Adrenal gland (tissue), 12 donors: Measurements from ENCODE around the gene HOMEZ. TPM values are rescaled to one million over a fixed set of nuclear protein-coding genes. Genes with fewer than 3 reads are reported as not detected.

ENCODE experiments used
- DNase-seq, 7 donors: peaks; one replicate each; pipeline ENCODE4 v3.0.0-alpha.2; 2019 to 2020
- H3K27ac ChIP-seq, 5 donors: fragments of 200-600 bp; sonication (generic) in 4 of 5; 1 replicate in 3 of 5; 2 replicates in 2 of 5; pipeline versions ENCODE4 v1.5.1 to v1.8.0; 2016 to 2020; ENCODE audit warnings: mild to moderate bottlenecking in 1 of 5
- H3K27me3 ChIP-seq: fragments of 200-600 bp; 2 replicates; pipeline ENCODE4 v1.8.0; 2021
- H3K36me3 ChIP-seq, 2 donors: fragments of 200-600 bp; replicated peaks in 1 of 2; 1 replicate in 1 of 2; 2 replicates in 1 of 2; pipeline versions ENCODE4 v1.5.1 to v1.8.0; 2018 to 2022
- H3K4me1 ChIP-seq, 2 donors: fragments of 200-600 bp; replicated peaks in 1 of 2; 1 replicate in 1 of 2; 2 replicates in 1 of 2; pipeline versions ENCODE4 v1.5.1 to v1.8.0; 2018 to 2021
- H3K4me3 ChIP-seq, 4 donors: fragments of 200-600 bp; sonication (generic) in 3 of 4; one replicate each; pipeline ENCODE4 v1.5.1; 2016 to 2018
- H3K9me3 ChIP-seq, 3 donors: fragments of 200-600 bp; sonication (generic) in 1 of 3; replicated peaks in 1 of 3; 1 replicate in 2 of 3; 2 replicates in 1 of 3; pipeline versions ENCODE4 v1.5.1 to v1.8.0; 2016 to 2021
- POLR2A ChIP-seq, 2 donors: fragments of 450-650 bp; IDR thresholded peaks; one replicate each; pipeline ENCODE4 v1.6.1; 2017; ENCODE audit warnings: antibody characterized with exemption in 2 of 2, mild to moderate bottlenecking in 2 of 2, moderate library complexity in 1 of 2
- WGBS, 4 donors: extraction: QIAGEN DNeasy Blood & Tissue Kit in 2 of 4; methylation state at CpG; one replicate each; pipeline versions ENCODE4 v1.1.5 to v1.1.7; 2013 to 2017; 5-methylcytosine and 5-hydroxymethylcytosine counted together
- intact Hi-C, 2 donors: fragments of 100-400 bp; cut with DNase I; formaldehyde crosslinking; loops; one replicate each; pipeline versions ENCODE4 v1.14.1 to v1.15.0; 2022 to 2023
- polyA plus RNA-seq, 3 donors: library from polyadenylated mRNA; stranded (reverse); fragments of 200-250 nt in 2 of 3; fragments of 350-450 nt in 1 of 3; fragmentation: Illumina TruSeq in 1 of 3; extraction: RNeasy Lipid Tissue Mini Kit (QIAGEN cat#74804) in 1 of 3; gene quantifications; one replicate each; pipeline ENCODE4 v1.2.3, GENCODE V29; 2013 to 2014
- total RNA-seq, 9 donors: library from RNA; depleted of rRNA in 4 of 9; stranded (reverse); fragments of >200 nt in 4 of 9; fragments of 120-200 nt in 1 of 9; fragmentation: NEBNext Ultra II Directional in 1 of 9; extraction: Animal tissue kit (Norgen Biotek cat#: 25700) in 1 of 9; gene quantifications; one replicate each; pipeline versions ENCODE4 v1.1.0 to v1.2.4, GENCODE V29; 2013 to 2023
- TF ChIP-seq, protein P1 (sequence below), 6 experiments: fragments of 450-650 bp in 4 of 6; fragments of 200-600 bp in 2 of 6; sonication (generic) in 1 of 6; IDR thresholded peaks; 1 replicate in 5 of 6; 2 replicates in 1 of 6; pipeline versions ENCODE4 v1.5.1 to v1.8.0; 2016 to 2021; ENCODE audit warnings: antibody characterized with exemption in 6 of 6, mild to moderate bottlenecking in 2 of 6, moderate library complexity in 1 of 6
- donor health status: healthy with polysubstance abuse.
- donor health status: Bipolar disorder and iron deficiency.
- donor health status: DM: yes; HTN: yes; CAD: no.
- donor health status: DM: no; HTN: no; CAD: no.
- donor health status: DM: no; HTN: no; CAD: no.
- donor health status: DM: yes; HTN: yes; CAD: no.

Gene HOMEZ
- total and polyA plus RNA-seq, 12 donors, result 4.5 to 15.0 (median 9.0) TPM

DNA sequence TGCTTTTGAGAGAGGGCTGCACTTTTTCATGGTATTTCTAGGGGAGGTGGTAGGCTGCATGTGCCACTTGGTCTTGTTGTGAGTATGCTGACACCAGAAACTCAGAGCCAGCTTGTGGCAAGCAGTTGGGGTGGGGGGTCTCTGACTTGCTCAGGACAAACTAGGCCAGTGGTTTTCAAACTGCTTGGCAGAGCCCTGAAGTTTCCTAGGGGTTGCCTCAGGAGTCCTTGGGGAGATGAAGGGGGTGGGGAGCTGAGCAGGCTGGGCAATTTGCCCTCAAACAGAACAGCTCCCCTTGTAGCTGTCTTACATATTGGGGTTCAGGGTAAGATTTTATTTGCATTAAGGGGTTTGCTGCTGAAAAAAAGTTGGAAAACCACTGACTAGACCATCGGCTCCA, 24.6 kb upstream of the HOMEZ start:
- 82 to 91% (median 88%) methylated on average over 1 of the region's 1 CpG for WGBS, 4 donors
- Histone ChIP-seq H3K36me3 (peaks cover 0 to 33% of the 10 kb centered on the region in 2 donors), H3K9me3 (no peaks in the 10 kb centered on the region), H3K27ac (no peak overlapping the region), H3K4me1 (peaks cover 25 to 44% of the 10 kb centered on the region in 2 donors), H3K4me3 (no peak overlapping the region), H3K27me3 (no peaks in the 10 kb centered on the region)
- DNase-seq, result peak in 1 of 7 donors; percentile 40
- intact Hi-C loops, result no loop called here
- TF ChIP-seq, protein P1, sequence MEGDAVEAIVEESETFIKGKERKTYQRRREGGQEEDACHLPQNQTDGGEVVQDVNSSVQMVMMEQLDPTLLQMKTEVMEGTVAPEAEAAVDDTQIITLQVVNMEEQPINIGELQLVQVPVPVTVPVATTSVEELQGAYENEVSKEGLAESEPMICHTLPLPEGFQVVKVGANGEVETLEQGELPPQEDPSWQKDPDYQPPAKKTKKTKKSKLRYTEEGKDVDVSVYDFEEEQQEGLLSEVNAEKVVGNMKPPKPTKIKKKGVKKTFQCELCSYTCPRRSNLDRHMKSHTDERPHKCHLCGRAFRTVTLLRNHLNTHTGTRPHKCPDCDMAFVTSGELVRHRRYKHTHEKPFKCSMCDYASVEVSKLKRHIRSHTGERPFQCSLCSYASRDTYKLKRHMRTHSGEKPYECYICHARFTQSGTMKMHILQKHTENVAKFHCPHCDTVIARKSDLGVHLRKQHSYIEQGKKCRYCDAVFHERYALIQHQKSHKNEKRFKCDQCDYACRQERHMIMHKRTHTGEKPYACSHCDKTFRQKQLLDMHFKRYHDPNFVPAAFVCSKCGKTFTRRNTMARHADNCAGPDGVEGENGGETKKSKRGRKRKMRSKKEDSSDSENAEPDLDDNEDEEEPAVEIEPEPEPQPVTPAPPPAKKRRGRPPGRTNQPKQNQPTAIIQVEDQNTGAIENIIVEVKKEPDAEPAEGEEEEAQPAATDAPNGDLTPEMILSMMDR (IDR thresholded peaks at IDR 0.05), result no peak
- TF ChIP-seq POLR2A (IDR thresholded peaks at IDR 0.05), result no peak

DNA sequence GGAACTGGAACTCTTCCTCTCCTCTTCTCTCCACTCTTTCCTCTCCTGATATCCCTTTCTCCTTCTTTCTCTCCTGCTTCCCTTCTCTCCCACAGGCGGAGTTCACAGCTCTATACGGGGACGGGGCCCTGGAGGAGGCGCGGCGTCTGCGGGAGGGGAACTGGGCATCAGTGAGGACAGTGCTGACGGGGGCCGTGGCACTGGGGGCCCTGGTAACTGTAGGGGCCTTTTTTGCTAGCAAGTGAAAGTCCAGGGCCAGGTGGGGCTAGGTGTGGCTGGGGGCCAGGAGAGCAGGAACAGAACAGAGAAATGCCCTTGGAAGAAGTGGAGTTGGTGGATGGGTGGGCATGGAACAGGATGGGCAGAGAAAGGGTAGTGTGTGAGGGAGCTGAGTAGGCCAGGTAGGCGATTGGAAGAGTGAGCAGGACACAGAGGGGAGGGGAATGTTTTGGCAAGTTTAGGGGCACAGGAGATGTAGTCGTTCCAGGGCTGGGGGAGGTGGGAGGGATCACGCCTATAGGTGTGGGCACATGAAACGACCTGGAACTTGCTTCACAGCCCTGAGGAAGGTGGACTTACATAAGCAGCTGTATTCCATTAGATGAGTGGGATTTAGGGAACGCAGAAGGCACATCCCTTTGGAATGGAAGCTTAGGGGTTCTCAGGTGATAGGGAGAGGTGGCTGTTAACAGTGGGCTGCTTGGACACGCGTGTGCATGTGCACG, 23.0 kb upstream of the HOMEZ start:
- peaks cover 25 to 44% of the 10 kb centered on the region in 2 donors for H3K4me1 ChIP-seq
- intact Hi-C loops, result no loop called here
- 81 to 86% (median 84%) methylated on average over 17 of the region's 17 CpGs for WGBS, 4 donors
- no peak for TF ChIP-seq POLR2A (IDR thresholded peaks at IDR 0.05)
- TF ChIP-seq, protein P1 (IDR thresholded peaks at IDR 0.05), result no peak
- H3K27ac ChIP-seq, result peak overlapping the region in 2 of 5 donors; percentile 31 to 37
- H3K36me3 ChIP-seq, result peaks cover 0 to 33% of the 10 kb centered on the region in 2 donors
- H3K4me3 ChIP-seq, result no peak overlapping the region
- no peaks in the 10 kb centered on the region for H3K9me3 ChIP-seq
- peak in 1 of 7 donors; percentile 49 for DNase-seq
- no peaks in the 10 kb centered on the region for H3K27me3 ChIP-seq

DNA sequence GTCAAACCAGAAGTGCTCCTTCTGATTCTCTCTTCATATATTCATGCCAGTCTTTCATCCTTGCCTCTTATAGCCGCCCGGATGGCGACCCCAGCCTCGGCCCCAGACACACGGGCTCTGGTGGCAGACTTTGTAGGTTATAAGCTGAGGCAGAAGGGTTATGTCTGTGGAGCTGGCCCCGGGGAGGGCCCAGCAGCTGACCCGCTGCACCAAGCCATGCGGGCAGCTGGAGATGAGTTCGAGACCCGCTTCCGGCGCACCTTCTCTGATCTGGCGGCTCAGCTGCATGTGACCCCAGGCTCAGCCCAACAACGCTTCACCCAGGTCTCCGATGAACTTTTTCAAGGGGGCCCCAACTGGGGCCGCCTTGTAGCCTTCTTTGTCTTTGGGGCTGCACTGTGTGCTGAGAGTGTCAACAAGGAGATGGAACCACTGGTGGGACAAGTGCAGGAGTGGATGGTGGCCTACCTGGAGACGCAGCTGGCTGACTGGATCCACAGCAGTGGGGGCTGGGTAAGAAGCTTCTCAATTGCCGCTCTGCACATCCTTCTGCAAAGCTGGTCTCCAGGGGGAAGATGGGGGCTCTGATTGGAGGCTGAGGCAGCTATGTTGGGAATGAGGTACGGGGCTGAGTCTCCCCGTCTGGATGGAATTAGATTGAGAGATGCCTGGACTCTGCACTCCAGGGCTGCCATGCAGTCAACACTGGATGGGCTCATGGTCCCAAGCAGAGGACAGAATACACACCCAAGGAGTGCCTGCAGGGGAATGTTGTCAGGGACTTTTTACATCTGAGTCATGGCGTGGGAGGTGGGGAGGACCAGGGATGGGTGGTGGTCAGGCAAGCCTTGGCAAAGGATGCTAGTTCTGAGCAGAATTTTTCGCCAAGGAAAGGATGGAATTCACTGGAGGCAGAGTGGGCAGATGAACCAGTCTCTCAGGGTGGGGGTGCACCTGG, 22.0 kb upstream of the HOMEZ start:
- WGBS, 4 donors, result 72 to 83% (median 81%) methylated on average over 13 to 22 of the region's 22 CpGs
- Histone ChIP-seq H3K27me3 (no peaks in the 10 kb centered on the region), H3K4me1 (peaks cover 27 to 46% of the 10 kb centered on the region in 2 donors), H3K9me3 (no peaks in the 10 kb centered on the region), H3K4me3 (peak overlapping the region in 2 of 4 donors; percentile 71 to 89), H3K36me3 (peaks cover 0 to 33% of the 10 kb centered on the region in 2 donors), H3K27ac (peak overlapping the region in 3 of 5 donors; percentile 90 to 94 (median 93))
- DNase-seq, result peak in 1 of 7 donors; percentile 49
- TF ChIP-seq POLR2A (IDR thresholded peaks at IDR 0.05), result no peak
- TF ChIP-seq, protein P1 (IDR thresholded peaks at IDR 0.05), result no peak
- intact Hi-C loops, result no loop called here

DNA sequence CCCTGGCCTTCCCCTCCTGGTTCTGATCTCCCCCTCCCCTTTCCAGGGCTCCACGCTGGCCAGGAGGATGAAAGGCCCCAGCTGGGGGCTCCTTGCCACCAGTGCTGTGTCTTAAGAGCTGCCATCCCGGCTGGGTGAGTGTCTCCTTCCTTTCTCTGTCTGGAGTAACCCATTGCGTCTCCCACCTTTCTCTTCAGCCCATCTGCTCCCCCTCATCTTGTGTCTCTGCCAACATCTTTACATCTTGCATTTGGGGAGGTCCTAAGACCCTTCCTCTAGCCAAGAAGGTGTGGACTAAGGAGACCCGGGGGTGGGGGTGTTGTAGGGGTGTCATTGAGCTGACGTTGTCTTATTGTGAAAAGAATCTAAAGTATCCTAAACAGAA, 21.2 kb upstream of the HOMEZ start:
- Histone ChIP-seq H3K27me3 (no peaks in the 10 kb centered on the region), H3K4me3 (peak overlapping the region in 3 of 4 donors; percentile 71 to 90 (median 89)), H3K27ac (peak overlapping the region; percentile 76 to 94 (median 90)), H3K4me1 (peaks cover 32 to 49% of the 10 kb centered on the region in 2 donors), H3K9me3 (no peaks in the 10 kb centered on the region), H3K36me3 (peaks cover 0 to 33% of the 10 kb centered on the region in 2 donors)
- no peak for DNase-seq
- intact Hi-C loops, result no loop called here
- 5 to 9% (median 7%) methylated on average over 4 to 5 of the region's 5 CpGs for WGBS, 4 donors
- no peak for TF ChIP-seq POLR2A (IDR thresholded peaks at IDR 0.05)
- TF ChIP-seq, protein P1 (IDR thresholded peaks at IDR 0.05), result no peak
